CD4-positive, alpha-beta T cell treated with Interleukin-4 for 4 hours (primary cell): ENCODE results near the gene BPIFB6.

Source experiments
- DNase-seq: peaks from one replicate; pipeline ENCODE4 v3.0.0-alpha.2; 2020

BPIFB6 gene

GRCh38 chr20:33031531-33031930 is at the start of gene BPIFB6:
Gene BPIFB6 (plus strand): TSS chr20:33031648. CDS start chr20:33031648, 0 bp downstream.
- no peak for DNase-seq

GRCh38 chr20:32982617-32983458 is 48.6 kb upstream of the BPIFB6 start:
- DNase-seq, result no peak

- DNase-seq, result no peak
These were observed 47.9 kb upstream of the BPIFB6 start for GRCh38 chr20:32983459-32984112.

GRCh38 chr20:32984196-32984595 is 47.3 kb upstream of the BPIFB6 start:
- DNase-seq, result no peak

GRCh38 chr20:32984631-32985354 is 46.7 kb upstream of the BPIFB6 start:
- DNase-seq, result no peak

- no peak for DNase-seq
These were observed 45.9 kb upstream of the BPIFB6 start for GRCh38 chr20:32985596-32985995.

- DNase-seq, result no peak
These were observed 45.0 kb upstream of the BPIFB6 start for GRCh38 chr20:32986331-32986966.

- no peak for DNase-seq
These were observed 44.2 kb upstream of the BPIFB6 start for GRCh38 chr20:32987044-32987825.

- no peak for DNase-seq
These were observed 43.4 kb upstream of the BPIFB6 start for GRCh38 chr20:32988008-32988407.

- DNase-seq, result no peak
These were observed 41.8 kb upstream of the BPIFB6 start for GRCh38 chr20:32989507-32990283.

- no peak for DNase-seq
These were observed 41.0 kb upstream of the BPIFB6 start for GRCh38 chr20:32990426-32990825.

- no peak for DNase-seq
These were observed 40.1 kb upstream of the BPIFB6 start for GRCh38 chr20:32991383-32991782.

- no peak for DNase-seq
These were observed 39.4 kb upstream of the BPIFB6 start for GRCh38 chr20:32991792-32992641.

- DNase-seq, result no peak
These were observed 37.9 kb upstream of the BPIFB6 start for GRCh38 chr20:32993496-32994050.

- DNase-seq, result no peak
These were observed 35.6 kb upstream of the BPIFB6 start for GRCh38 chr20:32995802-32996201.

- no peak for DNase-seq
These were observed 34.0 kb upstream of the BPIFB6 start for GRCh38 chr20:32997431-32997830.

- DNase-seq, result no peak
These were observed 31.7 kb upstream of the BPIFB6 start for GRCh38 chr20:32999603-33000250.

- no peak for DNase-seq
These were observed 30.5 kb upstream of the BPIFB6 start for GRCh38 chr20:33000802-33001466.
